Effector CD4-positive, alpha-beta T cell (primary cell): Measurements from ENCODE around the gene SSX3. TPM values are rescaled to one million over a fixed set of nuclear protein-coding genes. Genes with fewer than 3 reads are reported as not detected.
"Not testable (repeated sequence)": the region's sequence is repeated elsewhere in the genome, so short reads cannot be mapped to it uniquely, and the experiment has no call there.

Experiments used
- DNase-seq: peaks from one replicate; pipeline ENCODE4 v3.0.0-alpha.2; 2020
- total RNA-seq: gene quantifications from one replicate; lab custom pipeline; 2026; lab: John Stamatoyannopoulos, UW

The SSX3 gene, protein sequence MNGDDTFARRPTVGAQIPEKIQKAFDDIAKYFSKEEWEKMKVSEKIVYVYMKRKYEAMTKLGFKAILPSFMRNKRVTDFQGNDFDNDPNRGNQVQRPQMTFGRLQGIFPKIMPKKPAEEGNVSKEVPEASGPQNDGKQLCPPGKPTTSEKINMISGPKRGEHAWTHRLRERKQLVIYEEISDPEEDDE
- not detected for total RNA-seq

- not testable (repeated sequence) for DNase-seq
These were observed at the start of gene SSX3 for GRCh38 chrX:48356315-48357094. Gene SSX3, minus strand, starts transcription at chrX:48356703. Its CDS starts 1,454 bp downstream, at chrX:48355249.

- not testable (repeated sequence) for DNase-seq
These were observed 41.3 kb upstream of the SSX3 start for GRCh38 chrX:48397825-48398224.

- DNase-seq: not testable (repeated sequence)
These were observed 40.4 kb upstream of the SSX3 start for GRCh38 chrX:48396931-48397330.

- DNase-seq: not testable (repeated sequence)
These were observed 26.7 kb upstream of the SSX3 start, which contains the start of gene SSX4 for GRCh38 chrX:48383239-48383638. Gene SSX4, plus strand, starts transcription at chrX:48383539. Its CDS starts 515 bp downstream, at chrX:48384054.

DNA sequence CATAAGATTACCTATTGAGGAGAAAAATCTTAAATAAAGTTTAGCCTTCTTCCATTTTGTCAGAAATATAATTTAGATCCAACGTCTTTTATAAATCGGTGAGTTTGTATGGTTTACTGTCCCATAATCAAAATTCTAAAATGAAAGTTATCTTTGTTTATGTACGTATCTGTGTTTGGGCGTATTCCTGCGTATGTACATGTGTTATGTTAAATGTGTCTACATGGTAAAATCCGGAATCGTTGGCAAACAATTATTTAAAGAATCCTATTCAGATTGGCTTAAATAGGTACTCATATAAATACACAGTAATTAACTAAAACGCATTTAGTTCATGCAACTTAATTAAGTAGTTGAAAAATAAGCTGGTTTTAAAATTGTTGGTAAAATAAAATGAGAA lies 13.9 kb upstream of the SSX3 start:
- DNase-seq: not testable (repeated sequence)

GRCh38 chrX:48367717-48368408 lies 11.4 kb upstream of the SSX3 start:
- not testable (repeated sequence) for DNase-seq

DNA sequence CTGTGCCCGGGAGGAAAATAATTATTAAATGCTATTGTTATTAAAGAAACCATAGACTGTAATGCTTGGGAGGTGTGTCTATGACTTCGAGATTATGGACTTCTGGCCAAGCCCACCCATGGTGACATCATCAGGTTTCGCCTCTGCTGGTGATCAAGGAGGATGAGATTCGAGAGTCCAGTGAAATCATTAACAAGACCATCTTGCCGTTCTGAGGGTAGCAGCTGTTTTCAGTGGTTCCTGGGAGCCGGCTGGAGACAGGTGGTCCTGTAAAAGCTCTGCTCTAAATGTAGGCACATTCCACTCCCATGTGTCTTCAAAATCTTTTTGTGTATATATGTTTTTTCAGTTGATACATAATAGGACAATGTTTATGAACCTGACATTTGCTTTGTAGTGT lies 2.8 kb upstream of the SSX3 start:
- not testable (repeated sequence) for DNase-seq

GRCh38 chrX:48357681-48358080 lies 1.2 kb upstream of the SSX3 start:
- DNase-seq: no peak

DNA sequence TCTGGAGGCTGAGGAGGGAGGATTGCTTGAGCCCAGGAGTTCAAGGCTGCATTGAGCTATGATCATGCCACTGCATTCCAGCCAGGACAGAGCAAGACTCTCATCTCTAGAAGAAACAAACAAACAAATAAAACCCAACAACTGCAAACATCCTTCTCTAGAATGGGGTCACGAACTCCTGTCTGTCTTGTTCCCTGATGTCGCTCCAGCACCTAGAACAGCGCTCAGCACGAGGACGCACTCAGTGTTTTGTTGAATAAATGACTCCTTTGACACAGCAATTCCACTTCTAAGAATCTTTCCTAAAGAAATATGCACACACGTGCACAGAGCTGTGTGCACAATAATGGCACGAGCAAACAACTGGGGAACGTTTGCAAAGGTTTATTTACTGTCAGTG lies 10.4 kb downstream of the SSX3 start:
- not testable (repeated sequence) for DNase-seq

DNA sequence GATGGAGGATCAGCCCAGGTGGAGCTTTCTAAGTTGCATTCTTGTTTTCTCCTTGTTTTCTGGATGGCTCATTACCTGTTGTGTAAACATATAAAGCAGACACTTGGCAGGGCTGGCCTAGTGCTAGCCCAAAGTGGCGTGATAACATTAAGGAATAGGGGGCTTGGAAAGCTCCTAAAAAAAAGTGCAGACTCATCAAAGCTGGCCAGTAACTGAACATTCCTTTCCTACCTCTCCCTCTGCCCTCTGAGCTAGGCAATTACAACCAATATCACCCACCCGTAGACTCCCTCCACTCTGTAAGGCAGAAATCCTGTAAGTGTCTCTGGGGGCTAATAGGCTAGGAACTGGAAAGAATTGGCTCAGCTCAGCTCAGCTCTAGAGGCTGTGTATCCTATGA lies 42.5 kb downstream of the SSX3 start:
- not testable (repeated sequence) for DNase-seq

GRCh38 chrX:48306175-48306574 lies 50.3 kb downstream of the SSX3 start:
- no peak for DNase-seq
